Omental fat pad (tissue), 4 donors: Measurements from ENCODE around the gene NSUN7. TPM values are rescaled to one million over a fixed set of nuclear protein-coding genes. Genes with fewer than 3 reads are reported as not detected.

Experiments
- ATAC-seq: fragments of 150-250 bp; one replicate; pipeline ENCODE4 v1.9.1; 2016; ENCODE audit warnings: mild to moderate bottlenecking, moderate library complexity; ENCODE audit not compliant: low FRiP score
- DNase-seq: peaks from one replicate; pipeline ENCODE4 v3.0.0-alpha.2; 2019; ENCODE audit warnings: low spot score
- total RNA-seq, 4 donors: library from RNA; depleted of rRNA; stranded (reverse); fragments of >200 nt; gene quantifications; one replicate each; pipeline ENCODE4 v1.1.0, GENCODE V29; 2016
- TF ChIP-seq, protein P1 (sequence below), 3 donors: fragments of 450-650 bp; IDR thresholded peaks; one replicate each; pipeline ENCODE4 v1.5.1; 2016 to 2017; ENCODE audit warnings: antibody characterized with exemption in 3 of 3, mild to moderate bottlenecking in 3 of 3, moderate library complexity in 2 of 3

NSUN7 gene
- total RNA-seq, 4 donors from 2014 or later = 1.1 to 6.0 (median 1.3) TPM

DNA sequence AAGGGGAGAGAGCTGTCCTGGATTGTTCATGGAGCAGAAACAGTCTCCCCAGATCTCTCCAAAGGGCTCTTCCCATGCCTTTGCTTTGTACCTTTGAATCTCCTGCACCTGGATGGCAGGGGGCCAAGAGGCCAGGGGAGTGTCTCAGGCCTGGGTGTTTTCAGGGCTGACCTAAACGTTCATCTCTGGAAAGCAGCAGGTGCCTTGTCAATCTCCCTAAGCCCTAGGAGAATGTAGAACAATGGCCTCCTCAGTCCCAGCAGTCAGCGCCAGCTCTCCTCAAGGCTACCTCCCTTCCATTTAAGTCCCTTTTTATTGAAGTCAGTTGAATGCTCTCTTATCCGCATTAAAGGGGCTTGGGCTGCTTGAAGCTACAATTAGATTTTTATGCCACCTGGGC, 31.2 kb upstream of the NSUN7 start:
- DNase-seq (no peak), ATAC-seq (no peak)
- TF ChIP-seq, protein P1, sequence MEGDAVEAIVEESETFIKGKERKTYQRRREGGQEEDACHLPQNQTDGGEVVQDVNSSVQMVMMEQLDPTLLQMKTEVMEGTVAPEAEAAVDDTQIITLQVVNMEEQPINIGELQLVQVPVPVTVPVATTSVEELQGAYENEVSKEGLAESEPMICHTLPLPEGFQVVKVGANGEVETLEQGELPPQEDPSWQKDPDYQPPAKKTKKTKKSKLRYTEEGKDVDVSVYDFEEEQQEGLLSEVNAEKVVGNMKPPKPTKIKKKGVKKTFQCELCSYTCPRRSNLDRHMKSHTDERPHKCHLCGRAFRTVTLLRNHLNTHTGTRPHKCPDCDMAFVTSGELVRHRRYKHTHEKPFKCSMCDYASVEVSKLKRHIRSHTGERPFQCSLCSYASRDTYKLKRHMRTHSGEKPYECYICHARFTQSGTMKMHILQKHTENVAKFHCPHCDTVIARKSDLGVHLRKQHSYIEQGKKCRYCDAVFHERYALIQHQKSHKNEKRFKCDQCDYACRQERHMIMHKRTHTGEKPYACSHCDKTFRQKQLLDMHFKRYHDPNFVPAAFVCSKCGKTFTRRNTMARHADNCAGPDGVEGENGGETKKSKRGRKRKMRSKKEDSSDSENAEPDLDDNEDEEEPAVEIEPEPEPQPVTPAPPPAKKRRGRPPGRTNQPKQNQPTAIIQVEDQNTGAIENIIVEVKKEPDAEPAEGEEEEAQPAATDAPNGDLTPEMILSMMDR (IDR thresholded peaks at IDR 0.05) = no peak

DNA sequence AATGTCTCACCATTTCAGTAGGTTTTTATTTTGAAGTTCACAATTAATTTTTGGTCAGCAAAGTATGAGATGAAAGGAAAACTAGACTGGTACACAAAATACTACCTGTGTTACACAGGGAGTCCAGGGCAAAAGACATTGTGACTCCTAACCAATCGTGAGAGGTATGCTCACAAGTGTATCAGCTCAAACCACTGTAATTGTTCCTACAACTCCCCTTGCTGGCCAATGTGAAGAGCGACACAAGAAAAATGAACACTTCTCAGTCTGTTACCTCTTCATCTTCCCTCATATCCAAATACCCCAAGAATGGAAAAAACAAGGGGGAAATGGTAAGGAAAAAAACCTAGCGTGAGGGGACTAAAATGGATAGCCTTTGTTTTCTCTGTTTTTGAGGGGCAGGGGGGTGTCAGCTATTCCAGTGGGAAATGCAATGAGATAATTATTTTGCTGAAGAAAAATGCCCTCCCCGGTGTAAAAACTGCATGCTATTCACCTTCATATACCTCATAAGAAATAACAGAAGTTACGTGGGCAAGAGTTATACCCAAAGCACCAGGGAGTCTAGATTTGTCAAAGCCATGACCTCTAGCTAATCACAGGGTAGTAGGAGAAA, 30.6 kb upstream of the NSUN7 start:
- TF ChIP-seq, protein P1 (IDR thresholded peaks at IDR 0.05) = no peak
- DNase-seq = no peak
- ATAC-seq = peak; percentile 58

DNA sequence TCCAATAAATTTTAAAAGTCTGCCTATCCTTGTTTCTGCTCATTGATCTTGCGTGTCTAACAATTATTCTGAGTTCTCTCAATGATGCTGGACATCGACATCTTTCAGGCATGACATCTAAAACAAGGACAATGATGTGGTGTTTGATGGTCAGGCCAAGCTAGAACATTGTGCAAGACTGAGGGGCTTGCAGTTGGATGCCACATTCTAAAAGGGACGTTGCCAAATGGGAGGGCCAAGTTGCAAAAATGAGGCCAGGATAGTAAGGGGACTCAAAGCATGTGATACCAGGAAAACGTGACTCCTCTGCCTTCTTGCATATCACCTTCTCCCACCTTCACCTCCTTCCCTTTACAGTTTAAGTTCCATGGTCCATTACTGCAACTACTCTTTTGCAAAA, 29.4 kb upstream of the NSUN7 start:
- TF ChIP-seq, protein P1 (IDR thresholded peaks at IDR 0.05) = no peak
- no peak for DNase-seq
- ATAC-seq = no peak

DNA sequence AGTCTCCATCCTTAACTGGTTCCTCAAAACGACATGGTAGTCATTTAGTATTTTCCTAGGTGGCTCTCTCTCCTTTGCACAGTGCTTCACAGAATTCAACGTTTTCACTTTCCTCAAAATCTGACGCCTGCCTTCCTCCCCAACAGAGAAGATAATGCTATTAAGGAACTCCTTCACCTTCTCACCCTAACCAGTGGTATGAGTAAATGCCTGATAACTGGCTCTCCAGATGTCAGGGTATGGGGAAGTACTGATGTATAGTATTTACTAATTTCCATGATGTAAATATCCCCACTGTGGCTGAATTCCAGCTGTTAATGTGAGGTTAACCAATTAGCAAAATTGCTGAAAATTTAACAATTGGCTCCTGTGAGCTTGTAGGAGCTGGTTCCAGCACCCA, 28.8 kb upstream of the NSUN7 start:
- TF ChIP-seq, protein P1 (IDR thresholded peaks at IDR 0.05) = no peak
- DNase-seq (no peak), ATAC-seq (no peak)

DNA sequence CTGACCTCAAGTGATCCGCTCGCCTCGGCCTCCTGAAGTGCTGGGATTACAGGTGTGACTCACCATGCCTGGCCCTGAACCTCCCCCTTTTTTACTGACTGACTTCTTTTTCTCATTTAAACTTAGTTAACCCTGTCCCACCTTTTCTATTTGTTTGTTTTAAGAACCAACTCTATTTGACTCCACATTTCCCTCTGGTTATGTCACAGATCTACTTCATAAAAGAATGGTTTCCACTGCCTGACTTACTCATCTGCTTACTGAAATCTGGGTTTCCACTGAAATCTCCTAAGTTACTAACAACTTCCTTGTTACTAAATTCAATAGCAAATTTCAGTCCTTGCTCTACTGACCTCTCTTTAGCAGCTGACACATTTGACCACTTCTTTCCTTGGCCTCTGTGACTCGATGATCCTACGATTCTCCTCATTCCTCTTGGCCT, 28.0 kb upstream of the NSUN7 start:
- TF ChIP-seq, protein P1 (IDR thresholded peaks at IDR 0.05) = no peak
- ATAC-seq = no peak
- DNase-seq = no peak

DNA sequence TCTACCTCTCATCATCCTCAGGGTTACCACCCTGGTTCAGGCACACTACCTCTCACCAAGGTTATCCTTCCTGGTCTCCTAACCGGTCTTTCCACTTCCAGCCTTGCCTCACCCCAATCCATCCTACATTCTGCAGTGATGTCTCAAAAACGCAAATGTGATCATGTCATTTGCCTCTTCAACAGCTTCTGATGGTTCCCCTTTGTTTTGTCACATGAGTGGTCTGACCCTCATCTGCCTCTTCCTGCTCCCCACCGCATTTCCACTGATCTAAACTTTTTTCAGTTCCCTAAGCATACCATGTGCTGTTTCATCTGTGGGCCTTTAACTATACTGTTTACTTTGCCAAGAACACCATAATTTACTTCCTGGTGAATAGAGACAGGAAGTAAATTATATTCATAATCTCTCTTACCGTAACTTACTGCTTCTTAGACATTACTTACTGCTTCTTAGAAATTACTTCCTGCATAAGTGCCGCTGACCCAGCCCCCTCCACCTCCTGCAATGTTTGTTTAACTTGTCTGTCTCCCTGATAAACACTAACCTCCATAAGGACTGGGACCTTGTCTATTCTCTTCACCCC, 27.1 kb upstream of the NSUN7 start:
- DNase-seq (no peak), ATAC-seq (no peak)
- TF ChIP-seq, protein P1 (IDR thresholded peaks at IDR 0.05) = no peak

DNA sequence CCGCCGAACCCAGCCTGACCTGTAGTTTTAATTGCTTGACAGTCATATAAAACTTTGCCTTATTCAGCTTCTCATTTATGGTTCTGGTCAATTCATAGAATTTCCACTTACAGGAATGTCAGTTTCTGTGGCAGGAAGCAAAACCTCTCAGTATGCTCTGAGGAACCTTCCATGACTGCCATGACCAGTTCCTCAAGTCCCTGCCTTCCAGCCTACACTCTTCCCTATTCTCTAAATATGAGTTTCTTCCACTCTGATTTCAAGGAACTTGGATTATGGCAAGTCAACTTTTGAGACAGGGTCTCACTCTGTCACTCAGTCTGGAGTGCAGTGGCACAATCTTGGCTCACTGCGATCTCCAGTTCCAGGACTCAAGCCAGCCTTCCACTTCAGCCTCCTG, 26.0 kb upstream of the NSUN7 start:
- TF ChIP-seq, protein P1 (IDR thresholded peaks at IDR 0.05) = no peak
- ATAC-seq = no peak

More for the DNA sequence above, 26.0 kb upstream of the NSUN7 start:
- no peak for DNase-seq
